ENCODE measurements around the gene UNC45A. TPM values are rescaled to one million over a fixed set of nuclear protein-coding genes. Genes with fewer than 3 reads are reported as not detected.
A peak's percentile ranks its signal among the peaks of the same experiment; 100 is the strongest.

The UNC45A gene
- total RNA-seq, 1 experiment from 2014 or later, result 63.1 TPM

GRCh38 chr15:90968434-90968833, 33.3 kb downstream of the UNC45A start:
- POLR2A ChIA-PET, result interaction anchor here (1.1 kb wide), 1 partner anchor 15 kb away, joined by 3 read pairs; no protein-coding TSS in a partner anchor
- no peak overlapping the region for H3K27ac Mint-ChIP-seq (ENCODE audit: low read depth, unreplicated experiment)
- H3K27me3 Mint-ChIP-seq (ENCODE audit: insufficient read depth, unreplicated experiment), result no peaks in the 10 kb centered on the region
- peaks cover under 1% of the 10 kb centered on the region for H3K4me1 Mint-ChIP-seq (ENCODE audit: insufficient read depth, unreplicated experiment)
- CTCF ChIA-PET, result interaction anchor here (1.0 to 3.5 kb wide), 3 partner anchors 11 to 37 kb away, joined by 3 to 36 read pairs (median 3); no protein-coding TSS in a partner anchor
- H3K4me3 Mint-ChIP-seq (ENCODE audit: unreplicated experiment), result no peak overlapping the region
- intact Hi-C loops (cut with micrococcal nuclease), result no loop called here
- H3K36me3 Mint-ChIP-seq (ENCODE audit: insufficient read depth, unreplicated experiment), result peaks cover 45% of the 10 kb centered on the region
- no TSS peak for BruUV-seq (replicated peaks)
- no peak for TF ChIP-seq CTCF (IDR thresholded peaks at IDR 0.05; ENCODE audit: unreplicated experiment)
- H3K9me3 Mint-ChIP-seq (ENCODE audit: unreplicated experiment), result no peaks in the 10 kb centered on the region
- no peak for DNase-seq (ENCODE audit: unreplicated experiment)

- Mint-ChIP-seq H3K27ac (ENCODE audit: low read depth, unreplicated experiment) (no peak overlapping the region), H3K36me3 (ENCODE audit: insufficient read depth, unreplicated experiment) (peaks cover 44% of the 10 kb centered on the region), H3K27me3 (ENCODE audit: insufficient read depth, unreplicated experiment) (no peaks in the 10 kb centered on the region), H3K4me3 (ENCODE audit: unreplicated experiment) (no peak overlapping the region), H3K4me1 (ENCODE audit: insufficient read depth, unreplicated experiment) (no peaks in the 10 kb centered on the region), H3K9me3 (ENCODE audit: unreplicated experiment) (no peaks in the 10 kb centered on the region)
- TF ChIP-seq CTCF (IDR thresholded peaks at IDR 0.05; ENCODE audit: unreplicated experiment), result no peak
- BruUV-seq (replicated peaks), result no TSS peak
- CTCF ChIA-PET, result interaction anchor here (0.9 to 1.0 kb wide), 3 partner anchors 9 to 37 kb away, joined by 3 to 6 read pairs (median 4); no protein-coding TSS in a partner anchor
- POLR2A ChIA-PET, result interaction anchor here (1.5 kb wide), 1 partner anchor 17 kb away, joined by 3 read pairs; no protein-coding TSS in a partner anchor
- intact Hi-C loops (cut with micrococcal nuclease), result no loop called here
- DNase-seq (ENCODE audit: unreplicated experiment), result no peak
These were observed 35.2 kb downstream of the UNC45A start for GRCh38 chr15:90970274-90970673.

GRCh38 chr15:90972133-90972532, 37.0 kb downstream of the UNC45A start:
- no peak for DNase-seq (ENCODE audit: unreplicated experiment)
- CTCF ChIA-PET, result interaction anchor here (0.6 to 1.5 kb wide), 5 partner anchors 15 to 80 kb away, joined by 3 to 5 read pairs (median 3); no protein-coding TSS in a partner anchor

GRCh38 chr15:90974216-90974615, 39.1 kb downstream of the UNC45A start:
- H3K4me3 Mint-ChIP-seq (ENCODE audit: unreplicated experiment), result no peak overlapping the region
- no peak for TF ChIP-seq CTCF (IDR thresholded peaks at IDR 0.05; ENCODE audit: unreplicated experiment)
- H3K27me3 Mint-ChIP-seq (ENCODE audit: insufficient read depth, unreplicated experiment), result no peaks in the 10 kb centered on the region
- no peaks in the 10 kb centered on the region for H3K9me3 Mint-ChIP-seq (ENCODE audit: unreplicated experiment)
- no peak for DNase-seq (ENCODE audit: unreplicated experiment)
- H3K36me3 Mint-ChIP-seq (ENCODE audit: insufficient read depth, unreplicated experiment), result peaks cover 46% of the 10 kb centered on the region
- ChIA-PET POLR2A (no interaction called here), CTCF (no interaction called here)
- BruUV-seq (replicated peaks), result no TSS peak
- H3K27ac Mint-ChIP-seq (ENCODE audit: low read depth, unreplicated experiment), result peak overlapping the region; percentile 9
- H3K4me1 Mint-ChIP-seq (ENCODE audit: insufficient read depth, unreplicated experiment), result peaks cover under 1% of the 10 kb centered on the region
- intact Hi-C loops (cut with micrococcal nuclease), result no loop called here

More at GRCh38 chr15:90972133-90972532, 37.0 kb downstream of the UNC45A start:
- Mint-ChIP-seq H3K4me3 (ENCODE audit: unreplicated experiment) (no peak overlapping the region), H3K36me3 (ENCODE audit: insufficient read depth, unreplicated experiment) (peaks cover 32% of the 10 kb centered on the region), H3K27ac (ENCODE audit: low read depth, unreplicated experiment) (no peak overlapping the region), H3K4me1 (ENCODE audit: insufficient read depth, unreplicated experiment) (no peaks in the 10 kb centered on the region), H3K27me3 (ENCODE audit: insufficient read depth, unreplicated experiment) (no peaks in the 10 kb centered on the region), H3K9me3 (ENCODE audit: unreplicated experiment) (no peaks in the 10 kb centered on the region)
- POLR2A ChIA-PET, result interaction anchor here (0.6 to 1.4 kb wide), 4 partner anchors 8 to 1836 kb away, joined by 3 to 5 read pairs (median 4); no protein-coding TSS in a partner anchor
- no peak for TF ChIP-seq CTCF (IDR thresholded peaks at IDR 0.05; ENCODE audit: unreplicated experiment)
- intact Hi-C loops (cut with micrococcal nuclease), result no loop called here
- BruUV-seq (replicated peaks), result no TSS peak
